SK-N-DZ (cell line): ENCODE measurements around the gene DPH1. TPM values are rescaled to one million over a fixed set of nuclear protein-coding genes. Genes with fewer than 3 reads are reported as not detected.
"Not testable (repeated sequence)": the region's sequence is repeated elsewhere in the genome, so short reads cannot be mapped to it uniquely, and the experiment has no call there.

Experiments
- DNase-seq: peaks from one replicate; pipeline ENCODE4 v3.0.0-alpha.2; 2015; ENCODE audit warnings: low spot score
- polyA plus RNA-seq, 2 experiments: library from polyadenylated mRNA; depleted of rRNA; stranded (reverse); fragments of >200 nt; gene quantifications; 2 replicates each; pipeline ENCODE4 v1.2.3, GENCODE V29; 2014

The DPH1 gene
- polyA plus RNA-seq (2014; cell fraction: cytosol; rRNA removed) = 48.4 and 48.9 TPM in 2 replicates
- polyA plus RNA-seq (2014; cell fraction: nucleus; rRNA removed) = 129 and 146 TPM in 2 replicates

DNA sequence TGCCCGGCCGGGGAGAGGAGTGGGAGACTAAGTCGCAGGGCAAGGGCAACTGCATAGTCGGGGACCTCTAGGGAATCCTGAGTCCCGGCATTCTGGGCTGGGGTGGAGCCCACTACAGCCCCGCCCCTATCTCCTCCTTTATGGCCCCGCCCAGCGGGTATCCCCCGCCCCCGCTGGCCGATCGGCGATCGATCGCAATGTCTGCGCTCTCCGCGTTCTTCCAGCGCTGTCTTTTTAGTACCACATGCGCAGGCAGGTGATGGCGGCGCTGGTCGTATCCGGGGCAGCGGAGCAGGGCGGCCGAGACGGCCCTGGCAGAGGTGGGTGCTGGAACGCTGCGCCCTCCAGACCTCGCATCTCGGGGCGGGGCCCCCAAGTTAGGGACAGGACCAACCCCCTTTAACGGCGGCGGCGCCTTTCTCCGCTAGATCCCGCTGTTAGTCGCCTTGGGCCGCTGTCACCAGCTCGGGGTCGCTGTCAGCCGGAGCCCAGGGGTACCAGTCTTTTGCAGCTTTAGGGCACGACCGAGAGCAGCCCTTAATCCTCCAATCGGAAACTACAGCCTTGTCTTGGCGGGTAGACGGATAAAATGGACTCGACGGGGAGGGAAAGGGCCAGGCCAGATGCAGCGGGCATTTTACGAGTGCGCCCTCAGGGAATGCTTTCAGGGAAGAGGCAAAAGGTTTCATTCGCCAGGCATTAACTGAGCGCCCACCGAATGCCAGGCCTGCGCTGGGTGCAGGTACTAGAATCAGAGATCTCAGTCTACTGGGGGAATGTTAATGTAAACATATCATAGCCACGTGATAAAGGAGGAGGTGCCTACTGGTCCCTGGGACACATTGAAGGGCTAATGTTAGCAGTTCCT lies at the start of gene DPH1:
TSS of gene DPH1 (plus strand) at position 243 of the 868 bp plus-strand sequence. CDS start at position 260, 17 bp downstream.
- DNase-seq = peak; percentile 93

DNA sequence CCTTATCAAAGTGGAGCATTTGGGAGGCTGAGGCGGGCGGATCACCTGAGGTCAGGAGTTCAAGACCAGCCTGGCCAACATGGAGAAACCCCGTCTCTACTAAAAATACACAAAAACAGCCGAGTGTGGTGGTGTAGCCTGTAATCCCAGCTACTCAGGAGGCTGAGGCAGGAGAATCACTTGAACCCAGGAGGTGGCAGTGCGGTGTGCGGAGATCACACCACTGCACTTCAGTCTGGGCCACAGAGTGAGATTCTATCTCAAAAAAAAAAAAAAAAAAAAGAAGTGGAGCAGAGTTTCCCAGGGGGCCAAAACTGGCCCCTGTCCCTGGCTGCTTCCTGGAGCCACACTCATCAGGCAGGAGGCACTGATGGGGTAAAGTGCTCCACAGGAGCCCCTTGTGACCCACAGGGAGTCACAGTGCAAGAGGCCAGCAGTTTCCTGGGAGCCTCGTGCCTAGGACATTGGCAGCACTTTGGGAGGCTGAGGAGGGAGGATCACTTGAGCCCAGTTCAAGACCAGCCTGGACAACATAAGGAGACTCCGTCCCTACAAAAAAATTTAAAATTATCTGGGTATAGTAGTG lies 49.2 kb upstream of the DPH1 start:
- no peak for DNase-seq

- not testable (repeated sequence) for DNase-seq
These were observed 47.1 kb upstream of the DPH1 start for GRCh38 chr17:1982793-1983366.

DNA sequence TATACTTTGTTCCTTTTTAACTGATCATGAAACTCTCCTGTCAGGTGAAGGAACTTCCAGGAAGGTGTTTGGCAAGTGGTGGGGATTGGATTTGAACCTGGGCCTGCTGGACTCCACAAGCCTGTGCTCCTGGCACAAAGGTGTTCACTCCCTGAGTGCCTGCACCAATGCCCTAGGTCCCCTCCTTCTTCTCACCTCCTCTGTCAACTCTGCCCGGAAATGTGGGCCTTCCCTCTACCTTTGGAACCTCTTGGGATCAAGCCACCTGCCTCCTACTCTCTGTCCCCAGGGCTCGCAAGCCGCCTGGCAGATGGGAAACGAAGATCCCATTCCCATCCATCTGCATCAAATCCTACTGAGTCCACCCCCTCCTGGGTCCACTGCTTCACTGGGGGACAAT lies 44.9 kb upstream of the DPH1 start:
- DNase-seq = no peak

- no peak for DNase-seq
These were observed 44.3 kb upstream of the DPH1 start for GRCh38 chr17:1985686-1986085.

DNA sequence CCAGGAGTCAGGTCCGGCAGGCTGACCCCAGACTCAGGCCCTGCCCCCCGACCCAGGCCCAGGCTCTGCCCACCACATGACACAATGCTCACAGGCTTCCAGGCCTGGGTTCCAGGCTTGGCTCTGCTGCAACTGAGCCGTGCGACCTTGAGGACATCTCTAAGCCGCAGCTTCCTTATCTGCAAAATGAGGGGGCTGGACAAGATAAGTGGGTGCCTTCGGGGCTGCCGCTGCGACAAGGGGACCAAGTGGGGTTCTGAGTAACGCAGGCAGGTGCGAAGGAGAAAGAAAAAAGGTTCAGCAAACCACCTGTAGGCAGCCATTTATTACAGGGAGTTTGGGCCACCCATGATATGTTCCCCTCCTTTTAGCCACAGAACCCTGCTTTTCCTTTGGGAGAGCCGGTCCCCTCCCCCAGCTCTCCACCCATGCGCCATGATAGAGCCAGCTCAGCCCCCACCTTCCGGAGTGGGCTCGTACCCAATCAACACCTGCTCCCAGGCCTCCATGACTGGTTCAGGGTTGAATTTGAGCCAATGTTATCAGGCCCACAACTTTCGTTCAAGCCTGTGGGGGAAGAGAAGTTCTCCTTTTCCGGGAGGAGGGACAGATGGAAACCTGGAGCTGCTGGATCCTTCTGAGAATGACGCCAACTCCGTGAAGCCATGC lies 43.0 kb upstream of the DPH1 start:
- DNase-seq = no peak

DNA sequence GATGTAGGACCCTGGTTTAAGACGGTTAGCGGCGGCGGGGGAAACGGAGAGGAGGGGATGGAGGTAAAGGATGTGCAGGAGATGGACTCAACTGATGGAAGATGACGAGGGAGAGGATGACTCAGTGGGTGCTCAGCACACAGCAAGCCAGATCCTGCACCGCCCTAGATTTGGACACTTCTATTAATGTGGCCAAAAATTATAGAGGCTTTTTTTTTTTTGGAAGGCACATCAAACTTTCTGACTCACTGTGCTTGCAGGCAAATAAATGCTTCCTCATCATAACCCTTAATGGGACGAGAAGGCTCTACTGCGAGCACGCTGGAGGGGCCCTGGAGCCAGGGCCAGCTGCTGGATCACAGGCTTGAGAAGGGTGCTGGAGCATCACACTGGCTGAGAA lies 40.8 kb upstream of the DPH1 start:
- DNase-seq = no peak

DNA sequence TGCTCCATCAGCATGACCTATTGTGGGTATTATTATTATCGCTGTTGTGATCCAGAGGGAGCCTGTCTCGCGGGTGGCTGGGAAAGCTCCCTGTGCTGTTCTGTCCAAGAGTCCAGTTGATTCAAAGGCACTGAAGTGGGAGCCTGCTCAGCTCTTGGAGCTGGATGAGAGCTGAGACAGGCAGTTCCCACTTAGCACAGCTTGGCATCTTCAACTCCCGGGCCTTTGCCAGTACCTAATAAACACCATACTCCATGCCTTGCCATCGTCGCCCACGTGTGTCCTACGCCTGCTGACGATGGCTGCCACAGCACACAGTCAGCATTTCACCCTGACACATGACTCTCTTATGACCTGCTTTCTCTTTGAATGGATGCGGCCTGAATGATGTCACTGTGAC lies 37.4 kb upstream of the DPH1 start:
- no peak for DNase-seq

DNA sequence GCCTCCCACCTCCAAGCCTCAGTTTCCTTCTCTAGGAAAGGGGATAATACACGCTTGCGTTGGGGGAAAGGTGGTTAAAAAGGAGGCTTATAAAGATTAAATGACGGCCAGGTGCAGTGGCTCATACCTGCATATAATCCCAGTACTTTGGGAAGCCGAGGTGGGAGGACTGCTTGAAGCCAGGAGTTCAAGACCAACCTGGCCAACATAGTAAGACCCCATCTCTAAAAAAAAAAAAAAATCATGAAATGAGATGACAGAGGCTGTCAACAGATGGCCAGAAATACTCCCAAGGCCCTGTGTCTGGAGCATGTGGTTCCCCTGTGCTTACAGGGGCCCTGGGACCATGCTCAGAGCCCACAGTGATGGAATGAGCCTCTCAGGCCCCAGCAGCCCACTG lies 35.2 kb upstream of the DPH1 start:
- no peak for DNase-seq

- no peak for DNase-seq
These were observed 34.5 kb upstream of the DPH1 start for GRCh38 chr17:1995321-1995892.

- no peak for DNase-seq
These were observed 33.8 kb upstream of the DPH1 start for GRCh38 chr17:1995907-1996799.

- no peak for DNase-seq
These were observed 33.1 kb upstream of the DPH1 start for GRCh38 chr17:1996800-1997288.

- no peak for DNase-seq
These were observed 32.5 kb upstream of the DPH1 start for GRCh38 chr17:1997289-1997926.

- DNase-seq = no peak
These were observed 31.8 kb upstream of the DPH1 start for GRCh38 chr17:1997927-1998742.

- no peak for DNase-seq
These were observed 30.2 kb upstream of the DPH1 start for GRCh38 chr17:1999557-2000251.

GRCh38 chr17:2002767-2003329 lies 27.1 kb upstream of the DPH1 start:
- DNase-seq = no peak

DNA sequence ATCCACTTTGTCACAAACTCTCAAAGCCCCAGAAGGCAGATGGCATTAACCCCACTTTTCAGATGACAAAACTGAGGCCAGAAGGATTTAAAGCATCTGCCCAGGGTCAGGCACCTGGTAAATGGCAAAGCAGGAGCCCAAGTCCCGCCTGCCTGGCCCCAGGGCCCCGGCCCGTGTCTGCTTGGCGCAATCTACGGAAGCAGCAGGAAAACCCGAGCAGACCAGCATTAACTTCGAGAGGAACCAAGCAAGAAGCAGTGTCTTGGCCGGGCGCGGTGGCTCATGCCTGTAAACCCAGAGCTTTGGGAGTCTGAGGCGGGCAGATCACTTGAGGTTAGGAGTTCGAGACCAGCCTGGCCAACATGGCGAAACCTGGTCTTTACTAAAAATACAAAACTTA lies 26.4 kb upstream of the DPH1 start:
- DNase-seq = no peak

- no peak for DNase-seq
These were observed 25.5 kb upstream of the DPH1 start for GRCh38 chr17:2004435-2004952.
